GM21619 (cell line): ENCODE measurements around the gene NFKBIE.

Experiments
- ATAC-seq: cut with Tn5 transposase; IDR thresholded peaks from one replicate; pipeline ENCODE4 v1.9.1; 2021; ENCODE audit not compliant: unreplicated experiment

NFKBIE gene

GRCh38 chr6:44211284-44211683 lies 54.1 kb downstream of the NFKBIE start:
- ATAC-seq: no peak
